OCI-M1 (cell line): ENCODE measurements around the gene EHBP1.
"Not testable (repeated sequence)": the region's sequence is repeated elsewhere in the genome, so short reads cannot be mapped to it uniquely, and the experiment has no call there.

Experiments used
- DNase-seq: peaks from one replicate; lab custom pipeline; 2025; lab: John Stamatoyannopoulos, UW

EHBP1 gene

GRCh38 chr2:62705859-62706720 is 577 bp downstream of the EHBP1 start:
- DNase-seq = peak; percentile 73

- peak; percentile 24 for DNase-seq
These were observed 1.4 kb downstream of the EHBP1 start for GRCh38 chr2:62706721-62707521.

GRCh38 chr2:62708751-62709150 is 3.2 kb downstream of the EHBP1 start:
- no peak for DNase-seq

GRCh38 chr2:62711832-62712494 is 6.5 kb downstream of the EHBP1 start:
- DNase-seq = no peak

GRCh38 chr2:62713196-62713595 is 7.7 kb downstream of the EHBP1 start:
- not testable (repeated sequence) for DNase-seq

- DNase-seq = no peak
These were observed 8.3 kb downstream of the EHBP1 start for GRCh38 chr2:62713837-62714236.

GRCh38 chr2:62716768-62717167 is 11.3 kb downstream of the EHBP1 start:
- DNase-seq = no peak

- DNase-seq = no peak
These were observed 12.1 kb downstream of the EHBP1 start for GRCh38 chr2:62717503-62718081.

GRCh38 chr2:62718225-62718822 is 12.8 kb downstream of the EHBP1 start:
- no peak for DNase-seq

GRCh38 chr2:62719757-62720156 is 14.2 kb downstream of the EHBP1 start:
- DNase-seq = no peak

- DNase-seq = no peak
These were observed 17.2 kb downstream of the EHBP1 start for GRCh38 chr2:62722679-62723078.

- DNase-seq = no peak
These were observed 17.7 kb downstream of the EHBP1 start for GRCh38 chr2:62723253-62723652.

- no peak for DNase-seq
These were observed 18.6 kb downstream of the EHBP1 start for GRCh38 chr2:62724106-62724505.

- no peak for DNase-seq
These were observed 19.6 kb downstream of the EHBP1 start for GRCh38 chr2:62724886-62725711.

- no peak for DNase-seq
These were observed 20.2 kb downstream of the EHBP1 start for GRCh38 chr2:62725712-62726055.

- DNase-seq = no peak
These were observed 21.9 kb downstream of the EHBP1 start for GRCh38 chr2:62727259-62727867.

GRCh38 chr2:62727876-62728566 is 22.5 kb downstream of the EHBP1 start:
- DNase-seq = no peak

GRCh38 chr2:62731275-62731674 is 25.8 kb downstream of the EHBP1 start:
- DNase-seq = no peak

- no peak for DNase-seq
These were observed 26.8 kb downstream of the EHBP1 start for GRCh38 chr2:62732262-62732777.

GRCh38 chr2:62733546-62733945 is 28.0 kb downstream of the EHBP1 start:
- peak; percentile 9 for DNase-seq
